ENCODE measurements around the gene MESP2.

Gene MESP2

DNA sequence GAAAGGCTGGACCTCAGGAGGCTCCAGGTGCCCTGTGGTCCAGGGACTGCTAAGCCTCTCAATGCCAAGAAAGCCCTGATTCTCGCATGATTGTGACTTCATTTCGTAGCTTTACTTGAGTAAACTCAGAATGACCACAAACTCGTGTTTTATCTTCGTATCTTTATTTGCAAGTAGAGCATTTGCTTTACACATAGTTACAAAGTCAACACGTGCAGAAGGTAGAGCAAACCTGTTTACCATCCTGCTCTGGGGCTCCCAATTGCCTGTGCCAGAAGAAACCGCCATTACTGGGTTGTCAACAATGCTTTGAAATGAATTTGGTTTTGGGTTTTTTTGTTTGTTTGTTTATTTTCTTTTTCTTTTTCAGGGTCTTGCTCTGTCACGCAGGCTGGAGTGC lies 19.2 kb upstream of the MESP2 start:
- ATAC-seq (no peak), DNase-seq (no peak)

GRCh38 chr15:89758283-89758682 lies 17.8 kb upstream of the MESP2 start:
- DNase-seq, result no peak
- no peak for ATAC-seq

DNA sequence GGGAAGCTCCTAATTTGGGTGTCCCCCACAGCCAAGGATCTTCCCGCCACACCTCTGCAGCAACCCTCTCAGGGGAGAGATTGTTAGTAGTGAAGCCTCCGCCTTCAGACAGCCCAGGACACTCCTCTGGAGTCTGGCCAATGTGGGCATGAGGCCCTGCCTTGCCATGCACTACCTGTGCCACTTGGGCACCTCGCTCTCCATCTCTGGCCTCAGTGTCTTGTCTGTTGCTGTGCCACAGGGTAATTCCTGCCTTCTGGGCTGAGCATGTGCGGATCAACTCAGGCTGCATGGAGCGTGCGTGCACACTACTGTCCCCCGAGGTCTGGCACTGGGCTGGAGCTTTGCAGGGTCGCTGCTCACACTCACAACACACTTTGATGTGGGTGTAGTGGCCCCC lies 17.2 kb upstream of the MESP2 start:
- DNase-seq (no peak), ATAC-seq (no peak)

- DNase-seq, result no peak
- ATAC-seq, result no peak
Measured at GRCh38 chr15:89759835-89760234, 16.3 kb upstream of the MESP2 start.

DNA sequence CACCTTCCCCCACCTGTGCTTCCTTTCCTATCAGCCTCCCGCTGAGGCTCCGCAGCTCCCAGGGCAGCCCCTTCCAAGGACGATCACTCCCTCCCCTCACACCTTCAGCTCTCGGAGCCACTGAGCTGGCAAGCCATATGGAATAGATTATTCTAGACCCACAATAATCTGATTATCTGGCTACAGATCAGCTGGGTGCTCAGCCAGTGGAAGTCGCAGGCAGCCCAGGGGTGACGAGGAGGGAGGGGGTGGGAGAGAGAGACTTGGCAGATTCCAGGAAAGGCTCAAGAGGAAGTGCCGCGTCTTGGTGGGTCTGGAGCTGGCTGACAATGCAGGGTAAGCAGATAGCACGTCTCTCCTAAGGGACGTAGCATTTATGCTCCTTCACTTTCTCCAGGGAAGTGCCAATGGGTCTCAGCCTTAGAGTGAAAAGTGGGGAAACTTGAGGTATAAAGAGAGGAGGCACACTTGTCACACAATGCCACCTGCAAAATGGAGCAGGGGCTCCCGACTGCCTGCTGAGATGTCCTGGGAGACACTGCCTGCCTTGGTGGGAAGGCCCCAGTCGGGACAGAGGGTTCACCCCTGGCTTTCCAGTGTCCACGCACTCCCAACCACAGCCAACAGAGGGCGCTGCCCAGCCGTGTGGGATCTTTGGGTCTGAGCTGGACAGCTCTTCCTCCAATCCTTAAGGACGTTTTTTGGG lies 15.7 kb upstream of the MESP2 start:
- DNase-seq (peak; percentile 82), ATAC-seq (peak; percentile 85)

DNA sequence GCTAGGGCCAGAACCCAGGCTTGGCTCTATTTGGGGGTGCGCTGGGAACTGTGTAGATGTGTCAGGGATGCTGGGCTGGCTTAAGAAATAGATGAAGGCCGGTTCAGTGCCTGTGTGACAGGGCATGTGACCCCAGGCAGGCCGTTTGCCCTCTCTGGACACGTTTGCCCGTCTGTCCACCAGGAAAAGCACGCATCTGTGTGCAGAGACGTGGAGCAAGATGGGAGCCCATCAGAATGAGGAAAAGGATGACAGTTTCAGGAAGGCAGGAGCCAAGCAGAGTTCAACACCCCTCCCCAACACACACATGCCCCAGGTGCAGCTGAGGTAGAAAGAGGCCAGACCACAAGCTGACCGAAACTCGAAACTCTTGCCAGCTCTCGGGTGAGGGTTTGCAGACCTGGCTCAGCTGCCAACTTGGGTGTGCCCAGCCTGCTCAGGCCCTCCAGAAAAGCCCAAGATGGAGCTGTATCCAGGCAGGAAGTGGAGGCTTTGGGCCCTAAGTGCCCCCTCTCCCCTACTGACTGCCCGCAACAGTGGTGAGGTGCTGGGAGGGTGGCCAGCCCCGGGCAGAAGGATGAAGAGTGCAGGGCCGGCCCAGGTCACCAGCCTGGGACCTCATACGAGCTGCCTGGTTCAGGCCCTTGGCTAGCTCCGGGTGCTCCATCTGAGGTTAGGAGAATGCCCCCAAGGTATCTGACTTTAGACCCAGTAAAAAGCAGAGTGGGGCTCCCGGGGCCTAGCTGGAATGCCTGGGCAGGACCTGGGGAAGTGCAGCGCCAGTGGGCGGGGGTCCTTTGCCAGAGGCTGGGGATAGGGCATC lies 14.9 kb upstream of the MESP2 start:
- DNase-seq (no peak), ATAC-seq (no peak)

- ATAC-seq, result no peak
- DNase-seq, result no peak
Measured at GRCh38 chr15:89761929-89762328, 14.2 kb upstream of the MESP2 start.

DNA sequence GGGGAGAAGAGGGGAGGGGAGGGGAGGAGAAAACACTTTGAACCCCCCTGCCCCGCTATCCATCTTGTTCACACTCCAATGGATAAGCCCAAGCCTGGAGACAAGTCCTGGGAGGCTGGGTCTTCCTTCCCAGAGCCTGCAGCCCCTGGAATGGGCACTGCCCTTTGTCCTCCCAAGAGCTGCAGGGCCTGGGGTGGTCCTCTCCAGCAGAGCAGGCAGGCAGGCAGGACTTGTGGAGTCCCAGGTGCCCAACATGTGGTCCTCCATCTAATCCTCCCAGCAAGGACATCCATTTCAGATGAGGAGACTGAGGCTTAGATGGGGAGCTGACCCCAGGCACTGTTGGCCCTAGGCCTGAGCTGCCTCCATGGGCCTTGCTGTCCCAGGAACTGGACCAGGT lies 10.4 kb upstream of the MESP2 start:
- ATAC-seq (no peak), DNase-seq (no peak)

GRCh38 chr15:89766357-89767311 lies 9.5 kb upstream of the MESP2 start:
- DNase-seq (no peak), ATAC-seq (no peak)

DNA sequence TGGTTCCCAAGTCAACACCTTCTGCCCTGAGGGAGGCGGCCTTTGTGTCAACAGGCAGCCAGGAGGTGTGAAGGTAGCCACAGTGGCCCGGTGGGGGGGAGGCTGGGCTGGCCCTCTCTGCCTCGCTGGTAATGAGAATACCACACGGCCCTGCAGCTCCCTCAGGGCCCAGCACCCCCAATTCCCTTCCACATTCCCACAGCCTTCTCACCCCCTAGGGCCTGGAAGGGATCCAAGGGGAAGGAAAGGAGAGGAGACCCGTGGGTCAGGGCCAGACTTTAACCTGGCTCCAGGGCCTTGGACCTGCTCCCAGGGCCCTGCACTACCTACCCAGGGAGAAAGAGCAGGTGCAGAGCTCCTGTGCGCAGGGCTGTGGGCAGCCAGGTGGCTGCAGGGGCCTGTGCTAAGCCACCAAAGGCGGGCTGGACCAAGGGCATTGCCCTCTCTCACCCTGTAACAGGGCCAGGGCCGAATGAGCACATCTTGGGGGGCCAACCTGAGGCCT lies 8.7 kb upstream of the MESP2 start:
- peak; percentile 21 for ATAC-seq
- no peak for DNase-seq

- DNase-seq, result no peak
- no peak for ATAC-seq
Measured at GRCh38 chr15:89768071-89768500, 8.0 kb upstream of the MESP2 start.

DNA sequence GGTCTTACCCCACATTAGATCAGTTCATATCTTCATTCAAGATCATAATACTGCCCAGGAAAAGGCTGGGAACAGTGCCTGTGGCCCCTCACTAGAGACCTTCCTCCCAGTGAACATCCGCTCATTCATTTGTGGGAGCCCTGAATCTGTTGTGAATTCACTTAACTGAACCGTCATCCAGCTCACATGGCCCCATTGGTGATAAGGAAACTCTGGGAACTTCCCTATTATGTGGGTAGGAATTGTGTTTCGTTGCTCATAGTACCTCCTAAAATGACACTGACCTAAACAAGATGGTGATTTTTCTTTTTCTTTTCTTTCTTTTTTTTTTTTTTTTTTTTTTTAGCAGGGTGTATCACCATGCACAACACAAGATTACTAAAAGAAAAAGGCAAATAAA lies 6.8 kb upstream of the MESP2 start:
- ATAC-seq (no peak), DNase-seq (no peak)

GRCh38 chr15:89770041-89770440 lies 6.1 kb upstream of the MESP2 start:
- no peak for ATAC-seq
- DNase-seq, result no peak

DNA sequence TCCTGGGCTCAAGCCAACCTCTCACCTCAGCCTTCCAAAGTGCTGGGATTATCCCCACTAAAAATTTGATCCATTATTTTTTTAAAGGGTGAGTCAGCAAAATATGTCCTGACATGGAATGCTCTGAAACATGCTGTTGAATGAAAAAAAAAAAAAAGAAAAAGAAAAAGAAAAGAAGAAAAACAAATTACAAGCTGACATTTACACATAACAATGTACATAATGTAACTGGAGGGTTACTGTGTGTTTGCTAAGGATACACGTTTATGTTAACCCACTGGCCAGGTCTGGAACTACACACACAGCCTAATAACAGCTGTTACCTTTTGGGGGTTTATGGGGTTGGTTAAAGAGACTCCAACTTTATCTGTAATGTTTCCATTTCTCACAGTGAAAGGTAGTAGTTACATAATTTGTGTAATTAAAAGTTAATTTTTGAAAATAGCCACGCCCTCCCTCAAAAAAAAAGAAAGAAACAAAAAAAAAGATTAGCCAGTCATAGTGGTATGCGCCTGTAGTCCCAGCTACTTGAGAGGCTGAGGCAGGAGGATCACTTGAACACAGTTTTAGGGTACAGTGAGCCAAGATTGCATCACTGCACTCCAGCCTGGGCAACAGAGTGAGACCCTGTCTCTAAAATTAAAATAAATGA lies 3.1 kb upstream of the MESP2 start:
- ATAC-seq (no peak), DNase-seq (no peak)

DNA sequence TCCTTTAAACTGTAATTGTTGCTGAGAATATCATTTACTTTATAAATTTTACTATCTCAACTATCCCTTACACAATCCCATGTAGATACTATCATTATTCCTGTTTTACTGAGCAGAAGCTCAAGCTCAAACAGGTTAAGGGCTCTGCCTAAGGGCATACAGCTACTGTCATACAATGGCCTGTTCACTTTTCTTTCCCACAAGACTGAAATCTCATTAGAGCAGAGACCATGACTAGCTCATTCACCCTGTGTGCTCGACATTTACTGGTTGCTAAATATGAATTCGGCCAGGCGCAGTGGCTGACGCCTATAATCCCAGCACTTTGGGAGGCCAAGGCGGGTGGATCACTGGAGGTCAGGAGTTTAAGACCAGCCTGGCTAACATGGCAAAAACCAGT lies 1.6 kb upstream of the MESP2 start:
- ATAC-seq (no peak), DNase-seq (no peak)

DNA sequence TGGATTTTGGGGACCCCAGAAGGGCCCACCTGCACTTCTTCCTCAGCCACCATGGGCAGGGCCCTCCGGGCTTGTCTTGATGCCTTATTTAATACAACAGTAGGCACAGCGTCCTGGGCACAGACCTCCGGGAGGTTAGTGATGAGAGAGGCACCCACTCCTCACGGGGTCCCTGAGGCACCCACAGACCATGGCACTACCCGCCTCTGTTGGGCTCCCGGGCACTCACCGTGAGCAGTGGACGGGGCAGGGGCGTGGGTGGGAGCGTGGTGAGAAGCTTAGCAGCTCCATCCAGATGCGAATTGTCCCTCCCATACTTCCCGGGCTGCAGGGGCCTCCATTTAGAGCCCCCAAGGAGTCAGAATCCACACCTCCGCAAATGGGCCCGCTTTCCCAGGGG lies 317 bp upstream of the MESP2 start:
- DNase-seq, result no peak
- no peak for ATAC-seq

DNA sequence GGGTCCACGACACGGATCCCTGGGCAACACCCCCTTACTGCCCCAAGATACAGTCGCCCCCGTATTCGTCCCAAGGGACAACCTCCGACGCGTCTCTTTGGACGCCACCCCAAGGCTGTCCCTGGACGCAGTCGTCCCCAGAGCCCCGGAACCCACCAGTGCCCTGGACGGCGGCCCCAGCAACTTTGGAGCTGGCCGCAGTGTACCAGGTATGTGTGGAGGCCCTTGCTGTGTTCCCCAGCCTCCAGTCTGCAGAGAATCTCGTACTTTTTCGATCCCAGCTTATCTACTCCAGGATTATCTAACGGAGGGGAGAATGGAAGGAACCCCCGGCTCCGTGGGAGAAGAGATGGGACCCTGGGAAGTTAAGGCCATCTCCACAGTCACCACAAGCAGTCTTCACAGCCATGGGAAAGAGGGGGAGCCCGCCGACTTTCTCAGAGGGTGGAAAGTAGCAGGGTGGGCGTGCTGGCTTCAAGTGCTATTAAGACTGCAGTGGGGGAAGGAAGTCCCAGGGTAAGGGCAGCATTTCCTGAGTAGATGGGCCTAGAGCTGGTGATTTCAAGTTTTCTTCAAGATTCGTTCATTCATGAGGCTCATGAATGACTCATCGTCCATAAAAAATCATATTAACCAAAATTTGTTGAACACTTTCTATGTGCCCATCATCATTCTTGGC lies 1.1 kb downstream of the MESP2 start:
- DNase-seq (no peak), ATAC-seq (no peak)

DNA sequence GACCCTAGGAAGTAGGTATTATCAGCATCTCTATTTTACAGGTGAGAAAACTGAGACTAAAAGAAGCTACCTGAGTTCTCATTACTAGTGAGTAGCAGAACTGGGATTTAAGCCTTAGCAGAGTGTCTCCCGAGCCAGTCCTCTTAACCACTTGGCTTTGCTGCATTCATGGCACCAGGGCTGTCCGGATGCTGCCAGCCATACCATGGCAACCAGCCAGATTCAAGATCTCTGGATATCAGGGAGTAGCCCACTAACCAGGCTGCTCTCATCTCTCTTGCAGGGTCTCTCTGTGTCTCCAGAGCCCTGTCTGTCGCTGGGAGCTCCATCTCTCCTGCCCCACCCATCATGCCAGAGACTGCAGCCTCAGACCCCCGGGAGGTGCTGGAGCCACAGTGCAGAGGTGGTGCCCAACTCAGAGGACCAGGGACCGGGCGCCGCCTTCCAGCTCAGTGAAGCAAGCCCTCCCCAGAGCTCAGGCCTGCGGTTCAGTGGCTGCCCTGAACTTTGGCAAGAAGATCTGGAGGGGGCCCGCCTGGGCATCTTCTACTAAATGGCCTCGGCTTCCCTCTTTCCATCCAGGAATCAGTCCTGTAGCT lies 1.7 kb downstream of the MESP2 start:
- DNase-seq (no peak), ATAC-seq (no peak)

DNA sequence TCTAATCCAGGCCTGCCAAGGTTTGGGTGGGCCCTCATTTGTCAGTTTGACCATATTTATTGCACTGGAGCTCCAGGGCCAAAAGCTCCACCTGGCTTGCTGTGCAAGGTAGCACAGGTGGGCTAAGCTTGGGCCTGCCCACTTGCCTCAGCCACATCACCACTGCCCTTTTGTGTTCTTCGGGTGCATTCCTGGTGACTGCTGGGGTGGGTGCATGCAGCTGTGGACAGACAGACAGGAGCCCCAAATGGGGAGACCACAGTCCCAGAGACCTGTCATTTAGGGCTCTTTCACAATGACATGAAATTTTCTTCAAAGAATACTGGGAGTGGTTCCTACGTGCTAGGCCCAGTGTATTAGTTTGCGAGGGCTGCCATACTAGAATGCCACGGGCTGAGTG lies 2.7 kb downstream of the MESP2 start:
- DNase-seq (no peak), ATAC-seq (no peak)

DNA sequence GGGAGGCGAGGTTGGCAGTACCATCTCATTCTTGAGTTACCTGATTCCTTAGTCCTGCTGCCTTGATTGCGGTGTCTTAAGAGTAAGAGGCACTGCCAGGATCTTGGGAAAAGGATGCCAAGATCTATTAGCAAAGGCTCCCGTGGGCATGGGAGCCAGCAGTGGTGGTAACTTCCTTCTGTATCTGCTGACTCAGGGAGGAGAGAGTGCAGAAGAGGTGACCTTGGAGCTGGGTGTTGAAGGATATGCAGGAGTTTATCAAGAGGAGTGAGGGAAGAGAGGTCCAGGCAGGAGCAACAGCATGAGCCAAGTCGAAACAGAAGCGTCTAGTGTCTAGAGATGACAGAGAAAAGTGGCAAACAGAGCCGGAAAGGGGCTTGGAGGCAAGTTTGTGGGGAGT lies 4.5 kb downstream of the MESP2 start:
- ATAC-seq (no peak), DNase-seq (no peak)

DNA sequence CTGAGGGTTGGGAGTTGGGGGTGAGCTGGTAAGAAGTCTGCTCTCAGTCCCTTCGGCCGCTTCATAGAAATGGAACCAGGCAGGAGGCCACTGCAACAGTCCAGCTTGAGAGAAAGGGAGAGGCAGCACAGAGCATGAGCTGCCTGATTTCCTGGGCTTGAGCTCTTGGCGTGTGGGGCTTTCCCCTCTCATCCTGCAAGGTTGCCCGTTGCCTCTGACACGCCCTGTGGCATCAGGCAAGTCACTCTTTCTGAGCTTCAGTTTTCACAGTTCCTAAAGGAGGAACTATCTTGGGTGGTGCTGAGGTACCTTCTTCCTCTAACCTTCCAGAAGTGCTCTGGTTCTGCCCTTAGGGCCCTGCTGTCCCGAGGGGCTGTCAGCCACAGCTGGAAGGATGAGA lies 4.9 kb downstream of the MESP2 start:
- ATAC-seq (peak; percentile 44), DNase-seq (peak; percentile 28)
